Endothelial cell of umbilical vein (primary cell): ENCODE results near the gene CDH11. TPM values are rescaled to one million over a fixed set of nuclear protein-coding genes. Genes with fewer than 3 reads are reported as not detected.

Experiments
- BruUV-seq: library from RNA; stranded (reverse); fragments of 400-500 nt; replicated peaks from 2 replicates; lab custom pipeline; 2021; lab: Mats Ljungman, UMichigan
- CTCF ChIA-PET: fragments of 300-600, 350-600 bp; sonication (Branson Sonifier 250); formaldehyde crosslinking; loops from one replicate; lab custom pipeline; 2021; ENCODE audit warnings: antibody characterized with exemption, inconsistent platforms; lab: Charles Lee
- POLR2A ChIA-PET: fragments of 300-600, 350-600 bp; sonication (Branson Sonifier 250); formaldehyde crosslinking; loops from one replicate; lab custom pipeline; 2021; ENCODE audit warnings: antibody characterized with exemption, inconsistent platforms; lab: Charles Lee
- DNase-seq: peaks from one replicate; pipeline ENCODE4 v3.0.0-alpha.2; 2011; ENCODE audit warnings: low read depth, low spot score
- FAIRE-seq: peaks from 2 replicates; lab custom pipeline; 2011; peaks lifted over from hg19 to GRCh38; lab: Jason Lieb, UNC
- H2AFZ ChIP-seq: 2 replicates; pipeline ENCODE4 v1.6.0; 2012; ENCODE audit warnings: low read depth, low read length, control low read depth, inconsistent platforms
- H3K27ac ChIP-seq: 2 replicates; pipeline ENCODE4 v1.5.1; 2011; ENCODE audit warnings: low read depth, mild to moderate bottlenecking, control low read depth, low read length, moderate library complexity; ENCODE audit not compliant: insufficient read depth
- H3K27me3 ChIP-seq, 2 experiments: 2 replicates each; pipeline versions ENCODE4 v1.6.0 to v1.6.1; 2011; ENCODE audit warnings: low read length in 2 of 2, mixed read lengths in 1 of 2; ENCODE audit not compliant: control insufficient read depth in 2 of 2, insufficient read depth in 2 of 2
- H3K36me3 ChIP-seq, 2 experiments: 2 replicates in 1 of 2; 3 replicates in 1 of 2; pipeline ENCODE4 v1.5.1; 2011; ENCODE audit warnings: low read length in 2 of 2, mild to moderate bottlenecking in 1 of 2, moderate library complexity in 1 of 2; ENCODE audit not compliant: control insufficient read depth in 2 of 2, insufficient read depth in 2 of 2; ENCODE audit errors: extremely low read depth in 1 of 2
- H3K4me1 ChIP-seq: 3 replicates; pipeline ENCODE4 v1.5.1; 2011; ENCODE audit warnings: mild to moderate bottlenecking, low read length; ENCODE audit not compliant: control insufficient read depth, insufficient read depth; ENCODE audit errors: extremely low read depth
- H3K4me2 ChIP-seq: 2 replicates; pipeline ENCODE4 v1.6.1; 2011; ENCODE audit warnings: low read length, control low read depth, mixed read lengths; ENCODE audit not compliant: insufficient read depth
- H3K4me3 ChIP-seq, 3 experiments: fragments of 200-600 bp in 1 of 3; sonication (generic), shearing (Covaris generic) in 1 of 3; replicated peaks in 1 of 3; 2 replicates each; pipeline ENCODE4 v1.5.1; 2011 to 2016; ENCODE audit warnings: control low read depth in 3 of 3, low read length in 3 of 3, mild to moderate bottlenecking in 2 of 3, inconsistent platforms in 1 of 3, low read depth in 1 of 3, moderate library complexity in 1 of 3; ENCODE audit not compliant: insufficient read depth in 1 of 3
- H3K79me2 ChIP-seq: 2 replicates; pipeline ENCODE4 v1.6.0; 2012; ENCODE audit warnings: low read length, inconsistent platforms; ENCODE audit not compliant: control insufficient read depth, insufficient read depth
- H3K9ac ChIP-seq: replicated peaks from 2 replicates; pipeline ENCODE3; 2011; ENCODE audit warnings: low read length, control low read depth; ENCODE audit not compliant: insufficient read depth; ENCODE audit errors: extremely low read depth
- H3K9me1 ChIP-seq: replicated peaks from 3 replicates; pipeline ENCODE4 v1.6.0; 2011; ENCODE audit warnings: mild to moderate bottlenecking, low read length; ENCODE audit not compliant: control insufficient read depth, insufficient read depth; ENCODE audit errors: extremely low read depth
- H3K9me3 ChIP-seq: replicated peaks from 2 replicates; pipeline ENCODE4 v1.5.1; 2012; ENCODE audit warnings: low read length, inconsistent platforms; ENCODE audit not compliant: control insufficient read depth, insufficient read depth
- H4K20me1 ChIP-seq: replicated peaks from 2 replicates; pipeline ENCODE3; 2011; ENCODE audit warnings: mild to moderate bottlenecking, low read length; ENCODE audit not compliant: control insufficient read depth, insufficient read depth; ENCODE audit errors: extremely low read depth
- EZH2 ChIP-seq: IDR thresholded peaks from 2 replicates; pipeline ENCODE4 v1.6.1; 2012; ENCODE audit warnings: borderline replicate concordance, low read depth, mild to moderate bottlenecking, moderate library complexity, low read length, inconsistent platforms; ENCODE audit not compliant: severe bottlenecking
- FOS ChIP-seq: IDR thresholded peaks from 2 replicates; pipeline ENCODE4 v1.6.1; 2011; ENCODE audit warnings: mild to moderate bottlenecking, low read length, moderate library complexity, borderline replicate concordance; ENCODE audit not compliant: insufficient read depth
- GATA2 ChIP-seq: IDR thresholded peaks from 2 replicates; pipeline ENCODE4 v1.7.0; 2011; ENCODE audit warnings: low read depth, mild to moderate bottlenecking, moderate library complexity, mixed read lengths, low read length; ENCODE audit not compliant: insufficient read length, insufficient read depth
- JUN ChIP-seq: IDR thresholded peaks from 2 replicates; pipeline ENCODE4 v1.6.1; 2011; ENCODE audit warnings: borderline replicate concordance, low read depth; ENCODE audit not compliant: insufficient read length, insufficient read depth
- MYC ChIP-seq: IDR thresholded peaks from one replicate; pipeline ENCODE4 v1.6.1; 2011; ENCODE audit warnings: mild to moderate bottlenecking, low read depth, low read length
- POLR2A ChIP-seq: IDR thresholded peaks from 2 replicates; pipeline ENCODE4 v1.6.1; 2012; ENCODE audit warnings: low read depth, mild to moderate bottlenecking, control low read depth, low read length
- POLR2AphosphoS5 ChIP-seq: IDR thresholded peaks from 2 replicates; pipeline ENCODE4 v1.6.1; 2012; ENCODE audit warnings: low read depth, mild to moderate bottlenecking, control low read depth, low read length, moderate library complexity; ENCODE audit not compliant: insufficient read depth
- dilution Hi-C: fragments of 300-500 bp; cut with MboI; formaldehyde crosslinking; loops from one replicate; pipeline ENCODE4 v1.15.0; 2019; ENCODE audit warnings: low sequenced_read_pairs; ENCODE audit not compliant: extremely low pct_ligation_motif_present
- intact Hi-C: fragments of 100-400 bp; cut with micrococcal nuclease; formaldehyde crosslinking; loops from one replicate; pipeline ENCODE4 v1.10.0; 2022
- polyA plus RNA-seq, 4 experiments: library from polyadenylated mRNA; depleted of rRNA in 3 of 4; stranded (reverse) in 3 of 4; unstranded in 1 of 4; fragments of >200 nt; gene quantifications; 2 replicates each; pipeline versions ENCODE4 v1.2.1 to v1.2.3, GENCODE V29; 2011 to 2012; ENCODE audit warnings: missing spikeins in 1 of 4
- total RNA-seq: library from RNA; stranded (reverse); gene quantifications from 2 replicates; pipeline ENCODE4 v1.2.3, GENCODE V29; 2021
- TF ChIP-seq, protein P1 (sequence below): IDR thresholded peaks from 2 replicates; pipeline ENCODE4 v1.6.1; 2011; ENCODE audit not compliant: insufficient read depth, insufficient read length
- TF ChIP-seq, protein P2 (sequence below), 2 donors: IDR thresholded peaks; 1 replicate in 1 of 2; 2 replicates in 1 of 2; pipeline ENCODE4 v1.5.1; 2011; ENCODE audit warnings: low read length in 2 of 2, mild to moderate bottlenecking in 2 of 2, moderate library complexity in 2 of 2, control low read depth in 1 of 2, inconsistent platforms in 1 of 2, low read depth in 1 of 2; ENCODE audit not compliant: insufficient read depth in 1 of 2; ENCODE audit errors: extremely low read depth in 1 of 2

The CDH11 gene
- total and polyA plus RNA-seq, 2 donors (not counting 3 experiments of a cell fraction or from before 2014, with no cell fraction given) = 30.4 to 32.7 TPM

DNA sequence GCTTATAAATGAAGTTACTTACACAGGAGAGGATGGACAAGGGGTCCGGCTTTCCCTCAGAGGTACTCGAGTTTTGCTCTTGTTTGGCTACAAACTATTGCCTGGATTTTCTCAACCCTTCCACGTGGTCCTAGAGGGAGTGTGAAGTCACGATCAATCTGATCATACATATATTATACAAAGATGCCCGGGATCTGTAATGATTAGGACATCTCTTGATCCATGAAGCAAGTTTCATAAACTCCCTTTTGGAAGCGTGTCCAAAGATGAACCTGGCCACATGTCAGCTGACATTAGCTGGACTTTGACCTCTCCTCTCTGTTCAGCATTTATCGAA is 2.3 kb upstream of the CDH11 start:
- no peak overlapping the region for H3K27ac ChIP-seq
- no peak overlapping the region for H3K4me3 ChIP-seq
- no peaks in the 10 kb centered on the region for H3K9me1 ChIP-seq
- dilution Hi-C loops (no loop called here), intact Hi-C loops (loop anchor here (5.0 kb wide), 1 partner anchor 162 kb away; no protein-coding TSS in a partner anchor)
- FAIRE-seq (peak; percentile 35), DNase-seq (no peak)
- TF ChIP-seq POLR2A (no peak), MYC (no peak), FOS (no peak), JUN (no peak), GATA2 (no peak), POLR2AphosphoS5 (no peak), EZH2 (no peak)
- TF ChIP-seq, protein P1, sequence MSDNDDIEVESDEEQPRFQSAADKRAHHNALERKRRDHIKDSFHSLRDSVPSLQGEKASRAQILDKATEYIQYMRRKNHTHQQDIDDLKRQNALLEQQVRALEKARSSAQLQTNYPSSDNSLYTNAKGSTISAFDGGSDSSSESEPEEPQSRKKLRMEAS = no peak
- TF ChIP-seq, protein P2, sequence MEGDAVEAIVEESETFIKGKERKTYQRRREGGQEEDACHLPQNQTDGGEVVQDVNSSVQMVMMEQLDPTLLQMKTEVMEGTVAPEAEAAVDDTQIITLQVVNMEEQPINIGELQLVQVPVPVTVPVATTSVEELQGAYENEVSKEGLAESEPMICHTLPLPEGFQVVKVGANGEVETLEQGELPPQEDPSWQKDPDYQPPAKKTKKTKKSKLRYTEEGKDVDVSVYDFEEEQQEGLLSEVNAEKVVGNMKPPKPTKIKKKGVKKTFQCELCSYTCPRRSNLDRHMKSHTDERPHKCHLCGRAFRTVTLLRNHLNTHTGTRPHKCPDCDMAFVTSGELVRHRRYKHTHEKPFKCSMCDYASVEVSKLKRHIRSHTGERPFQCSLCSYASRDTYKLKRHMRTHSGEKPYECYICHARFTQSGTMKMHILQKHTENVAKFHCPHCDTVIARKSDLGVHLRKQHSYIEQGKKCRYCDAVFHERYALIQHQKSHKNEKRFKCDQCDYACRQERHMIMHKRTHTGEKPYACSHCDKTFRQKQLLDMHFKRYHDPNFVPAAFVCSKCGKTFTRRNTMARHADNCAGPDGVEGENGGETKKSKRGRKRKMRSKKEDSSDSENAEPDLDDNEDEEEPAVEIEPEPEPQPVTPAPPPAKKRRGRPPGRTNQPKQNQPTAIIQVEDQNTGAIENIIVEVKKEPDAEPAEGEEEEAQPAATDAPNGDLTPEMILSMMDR (IDR thresholded peaks at IDR 0.05; ENCODE audit: extremely low read depth in 1 of 2, insufficient read depth in 1 of 2, low read depth in 1 of 2, low read length in 2 of 2) = no peak
- no peaks in the 10 kb centered on the region for H3K27me3 ChIP-seq
- no peaks in the 10 kb centered on the region for H3K9me3 ChIP-seq
- H3K9ac ChIP-seq = no peak overlapping the region
- no peaks in the 10 kb centered on the region for H4K20me1 ChIP-seq
- no peaks in the 10 kb centered on the region for H3K36me3 ChIP-seq
- POLR2A ChIA-PET = no interaction called here
- peaks cover 7% of the 10 kb centered on the region for H3K79me2 ChIP-seq
- peak overlapping the region; percentile 98 for H2AFZ ChIP-seq
- no TSS peak for BruUV-seq
- CTCF ChIA-PET = no interaction called here
- peak overlapping the region; percentile 85 for H3K4me2 ChIP-seq
- H3K4me1 ChIP-seq = peaks cover 21% of the 10 kb centered on the region
